Activated CD8-positive, alpha-beta memory T cell treated with anti-CD3 and anti-CD28 coated beads for 48 hours (primary cell): ENCODE measurements around the gene ZNF341.

Source experiments
- DNase-seq, 3 experiments: peaks; one replicate each; pipeline ENCODE4 v3.0.0-alpha.2; 2020; ENCODE audit warnings: low read depth in 2 of 3, low spot score in 2 of 3

The ZNF341 gene

GRCh38 chr20:33840759-33841435 is 109.1 kb downstream of the ZNF341 start:
- no peak for DNase-seq

GRCh38 chr20:33841436-33841799 is 109.6 kb downstream of the ZNF341 start:
- no peak for DNase-seq
